Stimulated activated CD8-positive, alpha-beta memory T cell treated with anti-CD3 and anti-CD28 coated beads, Interleukin-7, amount 100 ng/mL, for 24 hours (primary cell): ENCODE measurements around the gene ADAM12.

ENCODE experiments used
- DNase-seq: peaks from one replicate; pipeline ENCODE4 v3.0.0-alpha.2; 2020; ENCODE audit warnings: low read depth

The ADAM12 gene

GRCh38 chr10:126140746-126141273, 247.5 kb downstream of the ADAM12 start:
- DNase-seq: no peak

- no peak for DNase-seq
Measured at GRCh38 chr10:126137562-126138221, 250.6 kb downstream of the ADAM12 start.

GRCh38 chr10:126135941-126136595, 252.2 kb downstream of the ADAM12 start:
- no peak for DNase-seq

- no peak for DNase-seq
Measured at GRCh38 chr10:126135177-126135576, 253.1 kb downstream of the ADAM12 start.

GRCh38 chr10:126133906-126134656, 254.2 kb downstream of the ADAM12 start:
- no peak for DNase-seq

- DNase-seq: no peak
Measured at GRCh38 chr10:126133082-126133620, 255.1 kb downstream of the ADAM12 start.

GRCh38 chr10:126131341-126131740, 256.9 kb downstream of the ADAM12 start:
- DNase-seq: no peak

- no peak for DNase-seq
Measured at GRCh38 chr10:126130271-126130710, 258.0 kb downstream of the ADAM12 start.

GRCh38 chr10:126129026-126129425, 259.3 kb downstream of the ADAM12 start:
- no peak for DNase-seq

GRCh38 chr10:126128581-126128980, 259.7 kb downstream of the ADAM12 start:
- no peak for DNase-seq

GRCh38 chr10:126127481-126128029, 260.7 kb downstream of the ADAM12 start:
- DNase-seq: no peak

GRCh38 chr10:126126866-126127265, 261.4 kb downstream of the ADAM12 start:
- no peak for DNase-seq

- DNase-seq: no peak
Measured at GRCh38 chr10:126126023-126126422, 262.3 kb downstream of the ADAM12 start.

- DNase-seq: no peak
Measured at GRCh38 chr10:126124668-126125349, 263.5 kb downstream of the ADAM12 start.

- DNase-seq: no peak
Measured at GRCh38 chr10:126124046-126124445, 264.2 kb downstream of the ADAM12 start.

GRCh38 chr10:126123466-126123865, 264.8 kb downstream of the ADAM12 start:
- no peak for DNase-seq

- DNase-seq: no peak
Measured at GRCh38 chr10:126122881-126123280, 265.4 kb downstream of the ADAM12 start.

GRCh38 chr10:126119599-126119998, 268.7 kb downstream of the ADAM12 start:
- no peak for DNase-seq

GRCh38 chr10:126118476-126118875, 269.8 kb downstream of the ADAM12 start:
- no peak for DNase-seq

- DNase-seq: no peak
Measured at GRCh38 chr10:126117196-126117595, 271.1 kb downstream of the ADAM12 start.

- DNase-seq: no peak
Measured at GRCh38 chr10:126115886-126116285, 272.4 kb downstream of the ADAM12 start.
